HG03103 (cell line): ENCODE measurements around the gene TMEM86A.
A peak's percentile ranks its signal among the peaks of the same experiment; 100 is the strongest.

Experiments used
- ATAC-seq: cut with Tn5 transposase; IDR thresholded peaks from one replicate; pipeline ENCODE4 v1.9.1; 2021; ENCODE audit warnings: low read depth; ENCODE audit not compliant: unreplicated experiment

Gene TMEM86A

DNA sequence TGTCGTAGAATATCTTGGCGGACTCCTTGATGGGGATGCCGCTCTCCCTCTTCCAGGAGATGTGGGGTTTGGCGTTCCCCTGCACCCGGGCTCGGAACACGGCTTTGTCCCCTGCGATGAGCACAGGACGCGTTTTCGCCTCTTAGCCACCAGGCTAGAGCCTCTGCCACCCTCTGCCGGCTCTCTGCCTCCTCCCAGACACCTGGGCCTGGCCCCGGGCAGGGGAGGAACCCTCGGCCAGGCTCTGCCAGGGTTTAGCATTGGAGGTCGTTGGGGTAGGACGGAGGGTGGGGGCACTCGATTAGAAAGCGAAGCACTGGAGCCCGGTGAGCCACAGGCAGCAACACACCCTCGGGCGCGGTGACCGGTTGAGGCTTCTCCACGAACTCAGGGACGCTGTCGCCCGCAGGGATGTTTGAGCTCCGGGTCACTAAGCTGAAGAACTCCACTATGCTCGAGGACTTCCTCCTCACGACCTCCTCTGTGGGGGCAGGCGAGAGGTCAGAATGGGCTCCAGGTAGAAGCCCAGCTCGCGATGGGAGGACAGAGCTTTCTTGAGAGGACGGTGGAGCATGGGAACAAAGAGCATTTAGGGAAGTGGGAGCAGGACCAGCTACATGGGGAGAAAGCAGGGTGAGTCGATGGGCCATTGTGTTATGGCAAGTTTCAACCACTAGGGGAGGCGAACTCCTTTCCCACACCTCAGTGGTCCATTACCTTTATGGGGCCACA, 23.1 kb downstream of the TMEM86A start:
- ATAC-seq, result peak; percentile 66

DNA sequence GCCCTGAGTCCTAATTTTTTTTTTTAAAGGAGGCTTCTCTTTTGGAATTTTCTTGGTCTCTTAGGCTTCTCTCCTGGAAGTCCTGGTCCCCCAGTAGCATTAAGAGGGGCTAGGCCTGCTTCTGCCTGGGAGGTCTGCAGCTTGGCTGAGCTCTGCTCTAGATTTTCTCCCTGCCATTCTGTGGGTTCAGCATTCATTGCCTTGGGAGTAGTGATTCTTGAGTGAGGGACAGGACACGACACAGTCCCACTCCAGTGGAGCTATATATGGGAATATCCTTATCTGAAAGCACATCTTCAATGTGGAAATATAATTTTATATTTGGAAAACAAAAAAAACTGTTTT, 23.7 kb downstream of the TMEM86A start:
- ATAC-seq, result no peak

DNA sequence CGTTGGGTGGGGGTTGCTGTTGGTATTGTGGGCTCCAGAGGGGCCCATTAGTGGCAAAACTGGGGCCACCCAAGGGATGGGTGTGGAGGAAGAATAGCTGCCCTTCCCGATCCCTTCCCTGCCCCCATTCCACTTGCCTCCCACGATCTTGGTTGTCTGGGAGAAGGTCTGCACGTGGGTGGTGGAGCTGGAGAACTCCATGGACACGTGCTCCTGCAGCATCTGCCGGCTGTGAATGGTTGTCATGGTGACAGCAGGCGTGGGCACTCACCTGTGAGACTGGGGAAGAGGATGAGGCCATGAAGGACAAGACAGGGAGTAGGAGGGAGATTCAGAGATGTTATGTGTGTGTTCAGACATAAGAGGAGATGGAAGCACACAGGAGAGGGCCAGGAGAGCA, 25.4 kb downstream of the TMEM86A start:
- ATAC-seq, result no peak

DNA sequence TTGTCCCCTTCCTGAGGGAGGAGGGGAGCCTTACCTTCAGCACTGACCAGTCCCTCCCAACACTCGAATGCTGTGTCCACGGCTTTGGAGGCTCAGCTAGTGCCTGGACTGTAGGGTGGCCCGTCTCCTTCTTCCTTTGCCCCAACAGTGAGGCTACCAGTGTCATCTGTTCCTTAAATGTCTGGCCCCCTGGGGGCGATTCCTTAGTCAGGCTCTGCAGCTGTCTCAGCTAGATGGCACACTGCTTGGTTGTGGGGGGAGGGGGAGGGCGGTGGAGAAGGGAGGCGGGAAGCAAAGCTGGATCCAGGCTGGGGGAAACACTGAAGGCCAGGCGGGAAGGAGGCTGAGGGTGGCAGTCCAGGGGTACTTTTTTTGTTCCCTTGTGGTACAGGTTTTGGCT, 27.5 kb downstream of the TMEM86A start, which contains the start of gene IGSF22:
IGSF22 (minus strand) TSS at position 149 of the 400 bp plus-strand sequence. CDS start 1,952 bp downstream, outside the sequence.
- no peak for ATAC-seq

DNA sequence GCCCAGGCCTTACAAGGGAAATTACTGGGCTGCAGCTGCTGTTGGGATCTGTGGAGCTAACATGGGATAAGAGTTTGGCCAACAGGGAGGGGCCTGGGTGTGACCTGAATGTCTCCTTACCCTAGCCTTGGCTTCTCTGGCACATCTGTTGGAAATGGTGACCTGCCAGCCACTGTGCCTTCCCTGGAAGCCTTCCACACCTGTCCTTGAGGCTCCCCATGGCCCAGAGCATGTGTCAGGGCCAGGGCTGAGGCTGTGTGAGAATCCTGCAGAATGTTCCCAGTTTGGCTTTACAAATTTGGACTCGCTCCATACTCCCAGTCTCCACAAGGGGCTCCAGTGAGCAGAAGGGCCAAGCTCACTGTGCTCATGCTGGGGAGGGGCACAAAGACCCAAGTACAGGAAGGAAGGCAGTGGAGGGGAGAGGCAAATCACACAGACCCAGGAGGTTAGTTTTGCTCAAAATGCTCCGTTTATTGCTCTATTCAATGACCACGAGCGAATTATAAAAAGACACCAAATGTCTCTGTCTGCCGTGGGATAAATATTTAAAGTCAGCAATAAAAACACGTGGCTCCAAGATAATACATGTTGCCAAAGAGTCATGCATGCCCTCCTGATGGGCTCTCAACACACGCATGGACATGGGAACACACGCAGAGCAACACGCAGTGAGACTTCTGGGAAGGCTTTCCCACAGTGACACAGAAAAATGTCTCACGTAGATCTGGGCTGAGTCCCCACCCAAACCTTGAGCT, 29.1 kb downstream of the TMEM86A start:
- no peak for ATAC-seq

DNA sequence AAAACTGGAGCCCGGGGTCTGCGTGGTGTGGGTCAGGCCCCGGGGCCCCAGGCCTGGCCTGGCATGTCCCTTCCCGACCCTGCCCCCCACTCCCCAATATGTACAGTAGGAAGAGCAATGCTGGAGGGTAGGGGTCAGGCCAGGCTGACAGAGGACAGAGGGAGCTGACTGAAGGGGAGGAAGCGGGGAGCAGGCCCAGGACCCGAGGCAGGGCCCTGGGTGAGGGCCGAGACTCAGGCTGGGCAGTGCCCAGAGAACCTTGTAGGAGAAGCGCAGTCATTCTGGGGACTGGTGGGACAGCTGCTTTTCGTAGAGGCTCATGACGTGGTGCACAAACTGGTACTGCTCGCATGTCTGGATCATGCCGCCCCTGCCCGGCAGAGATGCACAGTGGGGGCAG, 30.1 kb downstream of the TMEM86A start:
- ATAC-seq, result no peak

DNA sequence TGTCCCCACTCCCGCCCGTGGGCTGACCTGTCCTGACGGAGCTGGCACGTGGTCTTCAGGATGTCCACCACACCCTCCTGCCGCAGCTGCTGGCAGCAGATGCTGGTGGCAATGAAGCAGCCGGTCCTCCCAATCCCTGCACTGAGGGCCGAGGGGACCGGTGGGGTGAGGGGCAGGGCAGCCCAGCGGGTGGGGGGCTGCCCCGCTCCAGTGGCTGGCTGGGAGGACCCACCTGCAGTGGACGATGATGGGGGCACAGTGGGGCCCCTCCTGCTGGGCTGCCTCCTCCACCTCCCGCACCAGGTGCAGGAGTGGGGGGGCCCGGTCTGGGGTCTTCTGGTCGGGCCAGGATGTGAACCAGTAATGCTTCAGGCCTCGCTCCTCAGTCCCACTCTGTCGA, 30.8 kb downstream of the TMEM86A start:
- no peak for ATAC-seq

DNA sequence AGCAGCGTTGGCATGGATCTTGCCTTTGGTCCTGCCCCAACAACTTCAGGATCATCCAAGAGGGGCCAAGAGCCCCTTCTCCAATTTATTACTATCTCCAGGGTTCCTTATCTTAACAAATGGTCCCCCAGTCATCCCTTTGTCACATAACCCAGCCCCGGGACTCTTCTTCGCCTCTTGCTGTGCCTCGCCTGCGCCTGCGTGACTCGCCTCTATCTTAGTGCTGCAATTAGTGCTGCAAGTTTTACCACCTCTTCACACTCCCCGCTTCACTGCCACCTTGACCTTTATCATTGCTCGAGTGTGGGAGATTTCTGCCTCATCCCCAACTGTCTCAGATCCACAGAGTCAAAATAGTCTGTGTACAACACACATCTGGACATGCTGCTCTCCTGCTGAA, 31.4 kb downstream of the TMEM86A start:
- ATAC-seq, result no peak

DNA sequence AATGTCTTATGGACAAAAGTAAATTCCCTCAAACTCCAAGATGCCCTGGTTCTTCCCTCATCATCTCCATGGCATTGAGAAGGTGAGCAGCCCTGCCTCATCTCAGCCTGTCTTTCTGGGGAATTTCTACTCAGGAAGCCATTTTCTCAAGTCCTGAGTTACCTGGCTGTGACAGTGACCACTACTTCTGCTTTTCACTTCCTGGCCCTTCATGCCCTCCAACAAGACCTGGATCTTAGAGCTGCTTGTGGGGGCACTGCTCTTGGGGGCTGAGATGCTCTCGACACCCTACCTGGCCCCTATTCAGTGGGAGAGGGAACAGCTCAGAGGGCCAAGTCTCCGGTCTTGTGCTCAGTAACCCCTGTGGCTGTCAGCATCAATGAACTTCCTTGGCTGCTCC, 32.9 kb downstream of the TMEM86A start:
- ATAC-seq, result no peak

DNA sequence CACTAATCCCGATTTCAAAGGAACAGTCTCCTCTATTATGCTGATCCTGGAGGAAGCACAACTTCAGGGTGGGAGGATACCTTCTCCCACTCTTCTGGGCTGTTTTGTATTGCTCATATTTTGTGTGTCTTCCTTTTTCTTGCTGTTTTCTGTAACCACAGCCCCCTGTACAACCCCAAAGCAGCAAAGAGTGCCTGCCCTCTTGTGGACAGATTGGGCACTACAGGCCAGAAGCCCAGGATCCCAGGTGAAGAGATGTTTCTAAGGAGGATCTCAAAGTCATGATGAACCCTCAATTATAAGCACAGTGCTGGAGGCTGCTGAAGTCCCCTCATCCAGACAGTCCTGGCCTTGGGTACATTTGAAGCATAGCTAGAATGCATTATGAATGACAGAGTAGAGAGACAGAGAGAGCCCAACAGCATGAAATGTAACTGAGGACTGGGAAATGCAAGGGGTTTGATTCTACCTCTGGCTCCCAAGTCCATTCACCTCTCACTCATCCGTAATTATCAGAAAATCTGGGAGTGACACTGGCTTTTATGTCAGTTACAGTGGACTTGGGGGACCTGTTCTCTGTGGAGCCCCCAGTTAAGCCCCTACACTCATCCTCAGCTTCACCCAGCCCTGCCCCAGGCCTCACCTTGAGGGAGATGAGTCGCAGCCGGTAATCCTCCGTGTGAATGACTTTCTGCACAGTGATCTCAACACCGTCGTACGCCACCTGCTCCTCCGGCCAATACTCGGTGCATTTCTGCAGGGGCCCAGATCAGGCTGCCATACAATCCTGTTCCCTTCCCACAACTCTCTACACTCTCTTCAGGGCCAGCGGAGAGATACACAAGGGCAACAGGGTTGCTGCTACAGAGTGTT, 33.6 kb downstream of the TMEM86A start:
- peak; percentile 52 for ATAC-seq

DNA sequence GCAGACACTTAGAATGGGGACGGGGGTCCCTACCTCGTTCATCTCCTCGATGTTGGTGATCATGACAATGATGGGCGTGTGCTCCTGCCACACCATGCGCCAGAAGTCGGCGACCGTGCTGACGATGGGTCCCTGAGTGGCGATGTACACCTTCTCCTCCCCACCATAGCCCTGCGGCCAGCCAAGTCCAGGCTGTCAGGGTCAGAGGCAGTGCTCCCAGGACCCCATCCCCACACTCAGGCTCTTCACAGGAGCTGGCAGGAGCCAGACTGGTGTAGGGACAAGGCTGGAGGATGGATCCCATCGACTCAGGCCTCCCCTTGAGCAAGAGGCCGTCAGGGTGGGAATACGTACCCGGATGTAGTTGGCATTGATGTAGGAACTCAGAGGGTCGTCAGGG, 34.6 kb downstream of the TMEM86A start:
- ATAC-seq, result no peak

DNA sequence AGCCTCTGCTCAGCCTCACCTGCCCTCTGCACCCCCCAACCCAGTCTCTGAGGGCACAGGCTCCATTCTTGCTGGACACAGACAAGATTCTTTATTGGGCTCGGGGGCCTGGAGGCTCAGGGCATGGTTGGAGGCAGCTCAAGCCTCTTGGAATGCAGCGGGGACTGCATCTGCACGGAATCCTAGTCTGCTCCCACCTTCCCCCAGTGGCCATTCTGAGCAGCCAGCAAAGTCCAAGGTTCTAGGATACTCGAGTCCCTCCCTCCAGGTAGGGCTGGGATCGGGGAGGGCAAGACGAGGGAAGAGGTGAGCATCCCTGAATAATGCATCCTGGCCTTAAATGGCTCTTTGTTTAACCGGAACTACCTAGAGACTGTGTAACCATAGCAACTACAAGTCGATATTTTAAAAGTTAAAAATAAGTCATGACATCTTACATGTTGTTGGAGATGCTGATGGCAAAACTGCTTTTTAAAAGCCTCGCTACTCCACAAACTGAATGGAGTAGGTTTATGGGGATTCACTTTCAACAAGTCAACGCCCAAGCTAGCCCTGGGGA, 38.1 kb downstream of the TMEM86A start:
- ATAC-seq, result no peak

DNA sequence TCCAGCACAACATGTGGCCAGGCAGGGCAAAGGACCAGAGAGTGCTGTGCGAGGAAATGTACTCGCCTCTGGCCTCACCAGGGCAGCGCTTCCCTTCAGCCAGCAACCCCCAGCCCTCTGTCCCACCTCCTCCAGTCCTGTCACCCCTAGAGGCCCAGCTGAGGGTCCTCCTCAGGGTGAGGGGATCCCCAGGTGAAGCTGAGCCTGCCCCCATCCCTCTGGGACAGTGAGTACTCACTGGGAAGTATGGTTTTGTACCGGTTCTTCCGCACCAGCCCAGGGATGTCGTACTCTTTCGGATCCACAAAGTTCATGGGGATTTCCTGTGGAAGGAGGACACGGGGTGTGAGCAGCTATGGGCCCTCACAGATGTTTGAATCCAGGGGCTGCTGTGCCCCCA, 39.1 kb downstream of the TMEM86A start:
- no peak for ATAC-seq

DNA sequence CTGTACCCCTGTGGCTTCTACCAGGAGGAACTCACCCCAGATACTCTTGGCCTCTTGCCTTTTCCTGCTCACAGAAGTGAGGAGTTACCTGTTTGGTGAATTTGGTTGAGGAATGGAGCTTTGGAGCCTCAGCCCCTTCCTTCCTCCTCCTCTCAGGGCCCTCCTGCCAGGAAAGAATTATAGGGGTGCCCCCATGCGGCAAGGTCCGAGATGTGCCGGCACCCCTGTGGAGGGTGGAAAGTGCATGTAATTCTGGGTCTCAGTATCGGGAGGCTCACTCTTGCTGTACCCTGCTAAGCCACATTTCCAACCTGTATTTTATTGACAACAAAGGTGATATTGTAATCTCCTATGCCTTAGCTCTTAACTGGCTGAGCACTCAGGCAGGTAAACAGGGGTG, 41.1 kb downstream of the TMEM86A start:
- ATAC-seq, result no peak

DNA sequence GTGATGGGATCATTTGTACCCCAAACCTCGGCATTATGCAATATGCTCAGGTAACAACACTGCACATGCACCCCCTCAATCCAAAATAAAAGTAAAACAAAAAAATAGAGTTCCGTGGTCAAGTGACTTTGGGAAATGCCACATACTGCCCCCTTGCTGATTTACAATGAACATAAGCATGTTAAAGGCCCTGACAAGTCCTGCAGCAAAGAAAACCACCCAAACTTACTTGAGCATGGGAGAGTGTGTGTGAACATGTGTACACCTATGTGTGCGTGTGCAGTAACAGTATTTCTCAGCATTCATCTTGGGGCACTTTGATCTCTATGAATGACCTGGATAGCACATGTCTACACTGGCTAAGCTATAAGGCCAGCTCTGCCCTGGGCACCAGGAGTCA, 43.2 kb downstream of the TMEM86A start:
- no peak for ATAC-seq

DNA sequence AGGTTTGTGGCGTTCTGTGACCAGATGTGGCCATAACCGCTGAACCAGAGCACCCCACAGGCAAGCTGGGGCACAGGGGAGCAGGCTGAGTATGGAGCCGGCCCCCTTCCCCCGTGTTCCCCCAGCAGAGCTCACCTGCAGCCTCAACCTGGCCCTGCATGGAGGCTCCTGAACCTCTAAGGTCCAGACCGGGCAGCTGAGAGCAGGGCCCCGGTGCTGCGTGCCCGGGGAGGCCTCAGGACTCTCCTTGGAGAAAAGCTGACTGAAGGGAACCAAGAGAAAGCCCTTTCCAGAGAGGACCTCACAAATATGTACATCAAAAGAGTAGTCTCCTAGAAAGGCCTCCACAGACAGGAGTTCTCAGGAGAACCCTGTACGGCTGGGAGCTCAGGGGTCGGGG, 44.8 kb downstream of the TMEM86A start:
- ATAC-seq, result no peak

DNA sequence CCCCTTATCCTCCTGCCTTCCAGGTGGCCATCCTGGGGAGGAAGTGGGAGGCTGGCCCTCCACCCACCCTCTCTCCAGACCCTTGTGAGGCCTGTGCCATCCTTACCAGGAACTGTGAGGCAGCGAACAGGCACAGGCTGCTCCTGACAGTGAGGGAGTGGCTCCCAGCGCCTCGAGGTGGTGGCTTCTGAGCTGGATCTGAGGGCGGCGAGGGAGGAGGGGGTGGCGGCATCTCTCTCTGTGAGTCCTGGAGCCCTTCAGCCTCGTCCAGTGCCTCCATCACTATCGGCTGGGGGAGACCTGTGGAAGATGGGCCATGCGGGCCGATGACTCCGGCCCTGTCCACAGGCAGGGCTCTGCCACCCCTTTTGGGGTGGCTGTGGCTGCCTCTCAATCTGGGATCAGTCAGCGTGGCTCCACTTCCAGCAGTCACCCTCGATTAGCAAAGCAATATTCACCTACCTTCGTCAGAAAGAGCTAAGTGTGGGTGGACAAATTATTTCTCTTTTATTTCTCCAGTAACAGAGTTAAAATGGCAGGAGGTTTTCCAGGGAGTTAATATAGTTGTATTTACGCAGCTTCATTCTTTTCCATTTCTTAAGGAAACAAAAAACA, 45.4 kb downstream of the TMEM86A start:
- no peak for ATAC-seq

DNA sequence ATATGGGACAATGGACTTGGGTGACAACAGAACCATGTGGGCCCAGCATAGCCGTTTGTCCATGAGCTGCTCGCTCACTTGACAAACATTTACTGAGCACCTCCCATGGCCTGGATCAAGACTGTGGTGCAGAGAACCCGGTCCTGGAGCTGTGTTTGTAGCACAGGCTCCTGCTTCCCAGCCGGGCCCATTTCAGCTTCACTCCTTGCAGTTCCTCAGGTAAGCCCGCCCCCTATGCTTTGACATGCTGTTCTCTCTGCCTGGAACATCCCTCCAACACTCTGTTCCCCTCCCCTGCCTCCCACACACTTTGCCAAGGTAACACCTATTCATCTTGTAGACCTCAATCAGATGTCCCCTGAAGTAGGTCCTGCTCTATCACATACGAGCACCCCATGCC, 46.7 kb downstream of the TMEM86A start:
- no peak for ATAC-seq

DNA sequence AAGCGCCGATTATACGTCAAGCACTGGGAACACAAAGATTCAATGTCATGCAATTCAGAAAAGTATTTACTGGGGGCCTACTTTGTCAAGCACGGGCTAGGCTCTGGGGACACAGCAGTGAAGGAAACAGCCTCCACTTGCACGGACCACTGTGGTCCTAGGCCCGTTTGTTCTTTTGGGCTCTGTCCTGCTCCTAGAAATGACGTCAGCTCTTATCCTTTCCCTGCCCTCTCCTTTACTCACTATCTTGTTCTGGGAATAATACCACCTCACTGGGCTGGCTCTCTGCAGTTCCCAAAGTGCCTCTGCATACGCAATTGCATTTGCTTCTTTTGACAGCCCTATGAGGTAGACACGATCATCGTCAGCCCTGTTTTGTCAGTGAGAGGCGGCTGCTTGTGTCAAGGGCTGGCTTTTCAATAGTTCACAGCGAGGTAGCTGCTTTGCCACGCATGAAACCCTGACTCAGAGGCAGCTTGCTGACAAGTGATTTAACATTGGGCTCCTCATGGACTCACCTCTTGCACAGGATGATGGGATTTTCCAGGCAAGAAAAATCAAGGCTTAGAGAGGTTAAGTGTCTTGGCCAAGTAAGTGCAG, 50.3 kb downstream of the TMEM86A start:
- no peak for ATAC-seq

DNA sequence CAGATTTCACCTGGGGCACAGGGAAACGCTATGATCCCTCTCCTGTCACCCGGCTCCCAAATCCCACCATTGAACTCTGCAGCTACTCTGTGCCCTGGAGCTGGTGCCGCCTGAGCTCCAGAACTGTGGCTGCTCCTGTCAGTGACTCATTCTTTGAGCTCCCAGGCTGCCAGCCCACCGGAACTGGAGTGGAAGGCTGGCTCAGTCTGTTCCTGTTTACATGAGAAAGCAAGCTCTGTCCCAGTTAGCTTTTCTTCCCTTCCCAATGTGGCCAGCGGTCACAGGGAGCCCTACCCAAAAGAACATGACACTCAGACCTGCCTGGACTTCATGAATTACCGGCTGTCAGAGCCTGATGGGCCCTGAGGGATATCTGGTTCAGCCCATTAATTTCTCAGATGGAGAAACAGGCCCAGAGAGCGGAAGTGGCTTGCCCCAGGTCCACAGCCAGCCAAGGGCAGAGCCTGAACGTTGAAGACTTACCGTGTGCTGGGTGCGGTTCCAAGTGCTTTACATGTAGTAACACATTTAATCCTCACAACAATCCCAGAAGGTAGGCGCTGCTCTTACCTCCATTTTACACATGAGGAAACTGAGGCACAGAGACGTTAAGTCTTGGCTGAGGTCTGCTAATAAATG, 51.2 kb downstream of the TMEM86A start:
- no peak for ATAC-seq
